RCC 7860 (cell line): Measurements from ENCODE around the gene ELF4.
A peak's percentile ranks its signal among the peaks of the same experiment; 100 is the strongest.

Experiments
- DNase-seq: peaks from one replicate; pipeline ENCODE4 v3.0.0-alpha.2; 2015; ENCODE audit warnings: low spot score
- FAIRE-seq: peaks from 2 replicates; lab custom pipeline; 2012; peaks lifted over from hg19 to GRCh38; lab: Jason Lieb, UNC

Gene ELF4

DNA sequence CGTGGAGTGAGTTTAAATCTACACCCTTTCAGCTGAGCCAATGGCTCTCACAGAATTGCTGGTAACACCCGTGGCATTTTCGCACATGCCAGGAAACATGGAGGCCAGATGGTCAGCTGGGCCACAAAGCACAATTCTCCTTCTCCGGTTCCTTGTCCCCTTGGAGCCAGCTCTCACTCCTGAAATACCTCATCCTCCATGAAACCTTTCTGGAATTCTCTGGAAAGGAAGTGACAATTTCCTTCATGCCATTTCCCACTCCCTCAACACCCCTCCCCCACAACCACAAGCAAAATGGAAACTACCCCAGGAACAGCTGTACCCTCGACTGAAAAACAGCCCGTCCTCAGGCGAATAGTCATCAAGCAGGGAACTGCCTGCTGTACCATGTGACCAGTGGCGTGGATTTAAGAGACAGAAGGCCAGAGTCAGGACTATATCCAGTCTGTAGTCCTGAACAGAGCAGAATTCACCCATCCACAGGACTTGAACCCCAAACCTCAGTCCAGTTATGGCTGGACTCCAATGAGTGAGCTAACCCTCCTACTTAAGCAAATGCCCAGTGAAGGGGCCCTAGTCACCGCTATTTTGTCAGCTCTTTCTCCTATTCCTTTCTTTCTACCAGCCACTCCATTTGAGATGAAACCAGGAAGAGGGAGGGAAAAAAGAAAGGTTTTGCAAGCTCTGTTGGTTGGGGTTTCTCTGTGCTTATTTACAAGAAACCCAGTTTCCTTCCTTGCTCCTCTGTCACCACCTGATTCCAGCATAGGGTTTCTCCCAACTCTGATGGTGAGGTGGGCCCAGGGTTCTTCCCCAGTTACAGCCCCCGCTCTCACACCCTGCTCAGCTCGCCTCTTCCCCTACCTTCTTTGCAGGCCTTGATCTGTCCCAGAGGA lies 24.5 kb downstream of the ELF4 start:
- DNase-seq (no peak), FAIRE-seq (no peak)

DNA sequence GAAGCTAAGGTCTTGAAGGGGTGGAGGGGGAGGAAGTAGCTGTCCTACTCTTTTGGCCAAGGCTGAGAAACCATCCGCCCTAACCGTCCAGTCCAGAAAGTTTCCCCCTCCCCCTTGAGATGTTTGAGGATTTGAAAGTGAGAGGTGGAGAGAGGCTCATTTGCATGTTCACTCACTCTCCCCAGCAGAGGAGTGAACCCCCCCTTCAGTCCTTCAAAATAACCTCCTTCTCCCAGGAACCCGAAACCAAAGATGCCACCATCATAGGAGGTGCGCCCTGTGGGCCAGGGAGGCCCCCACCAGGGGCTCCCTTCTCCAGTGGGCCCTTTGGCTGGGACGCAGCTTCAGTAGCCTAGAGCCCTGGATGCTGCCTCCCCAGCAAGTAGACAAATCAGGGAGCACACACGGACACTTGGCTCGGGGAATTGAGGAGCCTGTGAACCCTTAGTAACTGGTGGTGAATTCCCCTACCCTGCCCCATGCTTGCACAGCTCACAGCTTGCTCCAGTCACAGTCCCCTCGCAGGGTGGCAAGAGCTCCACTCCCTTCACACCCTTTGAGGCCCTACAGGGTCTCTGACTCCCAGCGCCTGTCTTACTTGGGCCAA lies 25.6 kb downstream of the ELF4 start:
- FAIRE-seq (no peak), DNase-seq (no peak)

DNA sequence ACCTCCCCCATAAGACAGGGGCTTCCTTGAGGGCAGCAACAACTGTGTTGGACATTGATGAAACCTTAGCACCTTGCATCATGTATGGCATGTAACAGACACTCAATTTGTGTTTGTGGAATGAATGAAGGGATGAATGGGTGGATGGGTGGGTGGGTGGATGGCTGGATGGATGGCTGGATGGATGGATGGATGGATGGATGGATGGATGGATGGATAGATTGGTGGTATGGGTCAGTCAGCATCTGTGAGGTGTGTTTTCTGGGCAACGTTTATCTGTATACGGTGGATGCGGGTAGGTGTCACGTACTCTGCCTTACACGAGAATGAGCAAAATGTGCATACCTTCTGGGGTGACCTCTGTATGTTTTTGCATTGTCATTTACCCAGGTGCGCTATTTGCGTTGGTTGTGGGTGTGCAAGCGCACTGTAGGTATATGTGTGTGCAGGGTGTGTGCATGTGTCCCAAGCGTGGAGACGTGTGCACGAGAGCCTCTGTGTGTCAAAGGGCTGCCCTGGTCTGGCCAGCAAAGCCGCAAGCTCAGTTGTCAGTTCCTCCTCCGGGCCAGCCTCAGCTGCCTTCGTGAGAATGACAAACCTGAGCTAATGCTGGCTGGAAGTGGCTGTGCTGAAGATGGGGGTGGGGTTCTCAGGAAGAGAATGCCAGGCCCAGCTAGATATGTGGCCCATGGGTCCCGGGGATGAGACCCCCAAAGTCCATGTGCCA lies 26.5 kb downstream of the ELF4 start:
- FAIRE-seq (no peak), DNase-seq (no peak)

DNA sequence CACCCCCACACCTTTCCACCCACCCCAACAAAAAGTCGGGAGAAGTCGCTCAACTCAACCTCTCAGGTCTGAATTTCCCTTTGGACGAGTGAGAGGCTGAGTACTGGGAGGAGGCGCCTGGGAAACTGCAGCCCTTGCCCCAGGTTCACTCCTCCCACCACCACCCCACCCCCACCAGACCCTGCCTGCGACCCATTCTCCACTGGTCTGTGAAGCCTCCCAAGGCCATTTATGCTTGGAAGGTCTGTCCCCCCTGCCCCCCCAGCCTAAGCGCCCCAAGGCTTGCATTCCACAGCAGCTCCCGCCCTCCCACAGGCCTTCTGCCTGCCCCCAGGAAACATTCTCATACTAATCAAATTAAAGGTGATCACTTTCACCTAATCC lies 27.2 kb downstream of the ELF4 start:
- no peak for FAIRE-seq
- no peak for DNase-seq

DNA sequence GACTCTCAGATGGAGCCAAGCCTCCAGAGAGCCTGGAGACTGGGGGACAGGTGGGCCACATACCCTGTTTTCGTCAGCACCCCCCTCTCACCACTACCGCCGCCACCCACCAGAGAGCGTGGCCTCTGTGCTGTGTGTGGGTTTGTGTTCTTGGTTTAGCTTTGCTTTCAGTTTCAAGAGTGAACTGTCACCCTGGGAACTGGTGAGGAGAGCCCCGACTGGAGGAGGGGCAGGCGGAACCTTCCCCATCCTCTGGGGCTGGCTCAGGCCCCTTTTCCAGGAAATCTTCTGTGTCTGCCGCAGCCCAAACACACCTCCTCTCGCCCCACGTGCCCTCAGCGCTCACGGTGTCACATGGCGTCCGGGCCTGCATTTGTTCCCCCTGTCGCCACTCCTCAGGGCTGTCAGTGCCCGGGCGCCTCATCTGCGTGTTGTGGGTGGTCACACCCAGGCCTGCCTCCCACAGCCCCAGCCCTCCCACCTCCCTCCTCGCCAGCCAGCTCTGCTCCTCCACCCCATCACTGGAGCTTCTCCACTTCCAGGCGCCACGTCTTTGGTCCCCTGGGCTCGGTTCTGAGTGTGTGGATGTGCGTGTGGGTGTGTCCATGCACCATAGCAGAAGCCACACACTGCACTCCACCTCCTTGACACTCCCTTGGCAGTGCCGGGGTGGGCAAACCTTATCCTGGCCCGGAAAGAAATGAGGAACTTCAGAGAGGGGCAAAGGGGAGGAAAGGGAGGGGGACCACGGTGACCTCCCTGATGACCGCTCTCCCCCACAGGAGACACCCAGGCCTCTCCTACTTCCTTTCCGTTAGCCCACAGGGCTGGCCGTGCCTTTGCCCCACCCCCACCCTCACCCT lies 27.8 kb downstream of the ELF4 start:
- FAIRE-seq: no peak
- no peak for DNase-seq

DNA sequence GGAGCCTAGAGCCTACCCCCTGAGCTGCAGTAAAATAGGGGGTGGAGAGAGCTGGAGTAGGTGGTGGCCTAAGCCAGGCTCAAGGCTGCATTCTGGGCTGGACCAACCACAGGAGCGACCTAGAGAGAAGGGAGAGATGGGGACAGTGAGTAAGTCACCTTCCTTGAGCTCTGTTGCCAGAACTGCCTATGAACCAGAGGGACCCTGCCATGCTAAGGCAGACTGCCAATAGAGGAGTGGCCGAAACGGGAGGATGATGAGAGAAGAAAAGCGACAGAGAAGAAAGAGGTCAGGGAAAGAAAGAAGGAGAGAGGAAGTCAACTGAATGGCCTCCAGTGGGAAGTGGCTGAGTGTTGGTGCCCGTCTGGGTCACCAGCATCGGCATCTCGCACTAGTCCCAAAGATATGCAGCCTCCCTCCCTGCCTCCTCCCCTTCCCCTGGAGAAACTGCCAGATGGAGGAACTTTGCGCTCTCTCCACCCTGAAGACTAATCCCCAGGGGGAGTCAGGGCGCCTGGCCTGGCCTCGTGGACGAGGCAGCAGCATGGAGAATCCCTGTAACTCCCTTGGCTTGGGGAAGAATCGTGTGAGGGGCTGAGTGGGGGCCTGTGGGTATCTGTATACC lies 28.8 kb downstream of the ELF4 start:
- DNase-seq: no peak
- no peak for FAIRE-seq

DNA sequence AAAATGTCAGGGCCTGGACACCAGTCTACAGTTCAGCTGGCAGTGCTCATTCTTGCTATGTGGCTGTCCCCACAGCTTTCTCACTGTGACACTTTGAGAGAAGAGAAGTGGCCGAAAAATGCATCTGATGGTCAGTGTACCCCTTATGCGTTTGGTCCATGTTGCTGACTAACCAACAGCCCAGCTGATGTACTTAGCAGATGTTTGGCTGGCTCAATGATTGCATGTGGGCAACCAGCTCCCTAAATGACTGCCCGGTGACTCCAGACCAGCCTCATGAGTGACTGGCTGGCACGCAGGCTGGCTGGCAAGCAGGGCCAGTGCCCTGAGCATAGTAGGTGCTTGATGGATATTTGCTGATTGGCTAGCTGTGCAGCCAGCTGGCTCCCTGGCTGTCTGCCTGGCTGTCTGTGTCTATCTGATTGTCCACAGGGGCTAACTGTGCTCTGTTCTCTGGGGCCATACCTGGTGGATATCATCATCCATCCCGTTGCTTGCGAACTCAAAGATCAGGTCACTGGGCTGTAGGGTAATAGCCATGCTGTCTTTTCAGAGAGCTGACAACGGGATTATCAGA lies 29.4 kb downstream of the ELF4 start:
- FAIRE-seq (no peak), DNase-seq (no peak)

DNA sequence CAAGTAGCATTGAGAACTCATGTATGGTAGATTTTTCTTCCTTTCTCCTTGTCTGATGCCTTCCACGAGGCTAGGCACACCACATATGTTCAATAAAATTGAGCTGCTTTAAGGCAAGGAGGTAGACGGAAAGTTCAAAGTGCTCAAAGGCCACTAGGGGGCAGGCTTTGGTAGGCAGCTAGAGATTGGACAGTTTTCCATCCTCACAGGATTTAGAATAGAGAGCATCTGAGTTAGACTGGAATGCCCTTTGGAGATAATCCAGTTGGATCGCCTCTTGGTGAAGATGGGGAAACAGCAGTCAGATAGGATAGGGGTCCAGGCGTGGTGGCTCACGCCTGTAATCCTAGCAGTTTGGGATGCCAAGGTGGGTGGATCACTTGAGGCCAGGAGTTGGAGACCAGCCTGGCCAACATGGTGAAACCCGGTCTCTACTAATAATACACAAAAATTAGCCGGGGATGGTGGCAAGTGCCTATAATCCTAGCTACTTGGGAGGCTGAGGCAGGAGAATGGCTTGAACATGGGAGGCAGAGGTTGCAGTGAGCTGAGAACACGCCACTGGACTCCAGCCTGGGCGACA lies 30.4 kb downstream of the ELF4 start:
- DNase-seq (peak; percentile 45), FAIRE-seq (no peak)

DNA sequence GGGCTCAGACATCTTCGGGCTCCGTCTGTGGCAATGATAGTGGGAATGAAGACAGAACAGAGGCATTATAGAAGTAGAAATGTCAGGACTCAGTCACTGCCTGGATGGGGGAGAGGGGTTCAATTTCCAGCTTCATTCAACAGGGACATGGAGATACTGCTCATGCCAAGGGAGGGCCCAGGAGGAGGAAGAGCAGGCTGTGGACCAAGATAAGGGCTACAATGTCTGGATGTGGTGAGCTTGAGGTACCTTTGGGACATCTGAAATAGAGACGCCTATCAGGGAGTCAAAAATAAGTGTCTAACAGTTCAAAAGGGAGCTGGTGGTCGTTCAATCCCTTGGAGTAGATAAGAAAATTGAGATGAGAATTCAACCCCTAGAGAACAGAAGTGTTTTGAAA lies 34.5 kb downstream of the ELF4 start:
- FAIRE-seq (no peak), DNase-seq (no peak)

DNA sequence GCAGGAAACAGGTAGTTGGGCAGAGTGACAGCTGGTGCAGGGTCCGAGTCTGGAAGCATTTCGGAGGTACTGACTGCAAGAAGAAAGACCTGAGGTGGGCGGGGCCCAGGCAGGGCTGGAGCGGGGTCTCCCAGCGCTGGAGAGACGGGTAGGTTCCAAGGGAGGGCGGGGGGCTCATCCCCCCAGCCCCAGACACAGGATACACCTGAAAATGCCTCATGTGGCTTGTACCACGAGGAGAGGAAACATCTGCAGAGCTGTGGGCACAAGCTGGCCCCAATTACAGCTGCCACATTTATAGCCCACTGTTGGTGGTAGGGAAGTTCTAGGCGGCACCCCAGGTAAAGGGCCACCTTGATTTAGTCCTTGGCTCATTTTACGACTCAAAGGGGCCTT lies 38.0 kb downstream of the ELF4 start:
- DNase-seq (no peak), FAIRE-seq (no peak)

DNA sequence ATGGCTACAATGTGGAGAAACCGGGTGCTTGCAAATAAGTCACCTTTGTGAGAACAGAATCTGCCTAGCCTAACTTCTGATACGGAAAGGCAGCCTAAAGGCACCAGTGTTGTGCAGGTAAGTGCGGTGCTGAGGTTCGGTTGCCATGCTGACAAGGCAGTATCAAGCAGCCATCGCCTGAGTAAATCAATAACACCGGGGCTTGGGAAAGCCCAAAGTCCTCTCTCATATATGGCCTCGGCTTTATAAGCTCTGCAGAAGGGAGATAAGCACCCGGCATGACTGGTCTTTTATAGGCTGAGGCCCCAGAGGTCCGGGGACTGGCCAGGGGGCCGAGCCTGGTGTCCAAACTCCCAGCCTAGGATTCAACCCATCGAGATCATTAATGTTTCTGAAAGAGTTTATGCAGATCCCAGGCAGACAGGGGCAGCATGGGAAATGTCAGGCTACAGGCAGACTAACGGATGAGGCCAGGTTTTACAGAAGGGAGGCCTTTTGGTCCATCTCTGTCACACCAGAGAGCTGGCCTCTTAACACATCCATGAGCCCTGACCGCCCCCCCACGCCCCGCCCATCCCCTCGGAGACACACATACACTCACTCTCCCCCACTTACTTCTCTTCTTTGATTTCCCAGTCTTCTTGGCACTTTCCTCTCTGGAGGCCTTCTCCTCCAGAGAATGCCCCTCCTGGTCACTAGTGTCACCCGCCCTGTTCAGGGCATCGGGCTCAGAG lies 38.5 kb downstream of the ELF4 start:
- DNase-seq (no peak), FAIRE-seq (no peak)

DNA sequence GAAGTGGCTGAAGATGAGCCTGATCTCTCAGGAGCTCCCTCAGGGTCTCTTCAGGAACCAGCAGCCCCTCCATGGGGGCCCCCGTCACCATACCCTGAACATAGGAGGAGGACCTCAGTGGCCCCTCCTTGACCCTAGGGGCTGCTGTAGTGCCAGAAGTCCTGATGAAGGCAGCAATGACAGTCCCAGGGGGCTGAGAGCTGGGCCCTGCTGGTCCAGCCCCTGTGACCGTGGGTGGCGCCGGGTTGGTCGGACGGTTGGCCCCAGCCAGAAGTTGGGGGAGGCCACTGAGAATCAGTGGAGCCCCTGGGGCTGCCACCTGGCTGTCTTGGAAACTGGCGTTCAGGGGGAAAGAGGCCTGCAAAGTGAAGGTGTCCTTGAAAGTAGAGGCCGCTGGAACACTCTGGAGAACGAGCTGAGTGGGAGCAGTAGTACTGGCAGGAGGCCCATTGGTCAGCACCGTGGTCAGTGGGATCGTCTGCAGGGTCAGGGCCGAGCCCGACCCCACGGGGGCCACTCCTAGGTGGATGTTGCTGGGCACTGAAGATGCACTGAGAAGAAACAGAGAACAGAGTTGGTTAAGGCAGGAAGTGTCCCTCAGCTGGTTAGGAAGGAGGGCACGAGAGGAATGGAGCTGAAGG lies 43.2 kb downstream of the ELF4 start:
- no peak for DNase-seq
- no peak for FAIRE-seq

DNA sequence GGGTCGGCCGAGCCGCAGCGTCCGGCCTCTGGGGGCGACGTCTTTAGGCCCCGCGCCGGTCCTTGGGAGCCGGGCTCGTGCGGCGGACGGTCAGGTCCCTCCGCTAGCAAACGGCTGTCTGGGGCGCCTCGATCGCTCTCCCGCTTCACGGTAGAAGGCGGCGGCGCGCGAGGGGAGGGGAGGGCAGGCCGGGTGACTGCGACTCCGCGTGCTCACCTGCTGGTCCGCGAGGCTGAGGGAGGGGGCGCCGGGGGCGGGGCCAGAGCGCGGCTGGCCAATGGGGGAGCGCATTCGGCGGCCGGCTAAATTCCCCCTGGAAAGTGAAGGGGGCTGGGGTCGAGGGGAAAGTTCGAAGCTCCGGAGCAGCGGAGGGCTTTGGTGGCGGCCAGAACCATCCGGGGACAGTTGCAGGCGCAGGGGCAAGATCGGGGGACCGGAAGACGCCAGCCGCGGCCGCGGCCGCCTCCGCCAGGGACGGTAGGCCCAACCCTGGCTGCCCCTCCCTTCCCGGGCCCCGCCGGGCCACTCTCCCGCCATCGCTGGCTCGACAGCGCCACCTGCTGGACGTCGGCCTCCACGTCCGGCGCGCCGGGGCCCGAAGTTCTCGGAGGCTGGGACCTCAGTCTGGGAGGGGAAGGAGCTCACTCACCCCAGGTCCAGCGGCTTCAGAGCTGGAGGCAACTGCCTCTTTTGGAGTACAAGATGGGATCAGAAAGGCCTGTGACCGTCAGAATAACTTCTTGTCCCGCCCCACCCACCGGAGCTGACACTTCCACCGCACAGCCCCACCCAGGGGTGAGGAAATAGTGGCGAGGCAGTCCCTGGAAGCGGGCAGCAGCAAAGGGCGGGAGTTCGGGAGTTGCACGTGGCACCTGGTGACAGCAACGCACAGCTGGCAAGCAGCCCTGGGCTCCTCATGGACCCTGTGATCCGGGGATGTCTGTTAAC lies 49.9 kb downstream of the ELF4 start:
- DNase-seq: peak; percentile 33

DNA sequence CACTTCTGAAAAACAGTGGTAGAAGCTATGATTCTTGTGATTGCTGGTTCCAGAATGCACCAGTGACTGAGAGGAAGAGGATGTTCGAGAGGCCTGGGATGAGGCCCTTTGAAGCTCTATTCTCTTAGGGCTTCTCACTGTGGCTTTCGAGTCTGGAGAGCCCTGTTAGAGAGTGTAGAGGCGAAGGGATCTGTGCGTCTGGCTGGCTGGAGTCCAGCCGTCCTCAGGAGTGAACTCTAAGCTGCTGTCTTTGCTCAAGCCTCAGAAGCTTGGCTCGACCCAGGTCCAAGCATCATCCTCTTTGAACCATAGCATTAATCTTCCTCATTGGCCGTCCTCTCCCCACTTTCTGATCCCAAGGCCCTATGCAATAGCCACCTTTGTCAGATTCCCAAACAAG lies 51.6 kb downstream of the ELF4 start:
- DNase-seq (no peak), FAIRE-seq (no peak)

More for the DNA sequence above, 49.9 kb downstream of the ELF4 start:
- FAIRE-seq: no peak

DNA sequence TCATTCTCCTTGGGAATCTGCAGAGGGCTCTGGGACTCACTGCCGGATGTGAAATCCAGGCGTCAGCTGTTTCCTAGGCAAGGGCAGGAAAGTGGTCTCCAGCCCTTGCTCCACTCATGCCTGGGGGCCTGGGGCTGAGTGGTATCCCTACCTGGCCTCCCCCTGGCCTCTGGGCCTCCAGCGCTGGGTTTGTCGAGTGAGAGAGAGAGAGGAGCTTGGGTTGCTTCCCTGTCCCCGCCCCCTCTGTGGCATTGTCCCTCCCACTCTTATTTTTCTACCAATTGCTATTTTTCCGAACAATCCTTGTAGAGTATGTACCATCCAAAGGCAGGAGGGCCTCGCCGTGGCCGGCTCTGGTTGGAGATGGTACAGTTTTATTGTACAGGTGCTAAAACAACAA lies 53.1 kb downstream of the ELF4 start:
- DNase-seq (no peak), FAIRE-seq (no peak)

DNA sequence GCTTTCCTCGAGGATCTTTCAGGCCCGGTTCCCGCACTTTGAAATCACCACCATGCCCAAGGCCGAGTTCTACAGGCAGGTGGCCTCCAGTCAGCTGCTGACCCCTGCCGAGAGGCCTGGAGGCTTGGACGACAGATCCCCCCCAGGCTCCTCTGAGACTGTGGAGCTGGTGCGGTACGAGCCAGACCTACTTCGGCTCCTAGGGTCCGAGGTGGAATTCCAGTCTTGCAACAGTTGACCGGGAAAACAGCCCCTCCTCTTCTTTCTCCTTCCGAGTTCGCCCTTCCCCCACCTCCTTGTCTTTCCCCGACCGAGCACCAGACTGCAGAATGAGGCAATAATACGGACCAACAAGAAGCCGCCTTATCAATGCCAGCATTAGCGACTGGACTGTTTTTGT lies 54.4 kb downstream of the ELF4 start:
- FAIRE-seq (no peak), DNase-seq (no peak)

DNA sequence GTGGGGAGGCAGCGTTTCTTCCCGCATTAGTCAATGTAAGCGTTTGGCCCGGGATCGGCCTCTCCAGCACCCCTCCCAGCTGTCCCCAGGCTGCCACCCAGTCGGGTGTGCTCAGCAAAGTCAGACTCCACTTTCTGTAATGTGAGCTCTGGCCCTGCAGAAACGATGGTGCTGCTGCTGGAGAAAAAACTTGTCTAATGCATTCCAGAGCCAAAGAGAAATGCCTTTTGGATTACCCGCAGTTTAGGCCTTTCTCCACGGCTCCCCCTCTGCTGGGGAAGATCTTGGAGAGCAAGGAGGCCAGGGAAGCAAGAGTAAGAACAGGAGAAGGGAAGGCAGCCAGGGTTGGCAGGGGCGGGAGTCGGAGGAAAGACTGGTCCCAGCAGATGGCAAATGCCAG lies 55.2 kb downstream of the ELF4 start:
- FAIRE-seq (no peak), DNase-seq (no peak)

DNA sequence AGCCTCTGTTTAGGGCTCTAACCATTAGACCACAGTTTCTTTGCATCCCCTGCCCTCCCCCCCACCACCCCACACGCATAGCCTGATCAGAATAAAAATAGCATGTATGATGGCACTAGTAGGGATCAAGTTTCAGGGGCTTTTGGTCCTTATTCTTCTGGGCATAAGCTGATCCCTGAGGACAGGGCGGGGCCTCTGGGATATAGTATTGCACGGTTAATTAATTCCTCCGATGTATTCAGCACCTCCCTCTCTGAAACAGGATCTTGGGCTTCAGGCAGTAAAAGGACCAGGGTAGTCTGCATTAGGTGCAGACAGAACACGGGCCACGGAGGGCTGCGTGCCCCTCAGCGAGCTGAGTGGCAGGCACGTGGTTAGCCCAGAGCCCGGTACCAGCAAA lies 57.1 kb downstream of the ELF4 start:
- DNase-seq (no peak), FAIRE-seq (no peak)
